Fibroblast of villous mesenchyme (primary cell): Measurements from ENCODE around the gene DACH1. TPM values are rescaled to one million over a fixed set of nuclear protein-coding genes. Genes with fewer than 3 reads are reported as not detected.

Source experiments
- DNase-seq: peaks from one replicate; pipeline ENCODE4 v3.0.0-alpha.2; 2010; ENCODE audit warnings: low read depth
- H3K4me3 ChIP-seq: 2 replicates; pipeline ENCODE4 v1.5.1; 2011; ENCODE audit warnings: low read depth, mild to moderate bottlenecking, low read length
- total RNA-seq: library from RNA; depleted of rRNA; stranded (reverse); fragments of >200 nt; gene quantifications from 2 replicates; pipeline ENCODE4 v1.2.3, GENCODE V29; 2012
- TF ChIP-seq, protein P1 (sequence below): IDR thresholded peaks from 2 replicates; pipeline ENCODE4 v1.5.1; 2012; ENCODE audit warnings: low read depth, mild to moderate bottlenecking, low read length; ENCODE audit not compliant: insufficient read depth

The DACH1 gene
- total RNA-seq, 1 donor = 0.43 TPM

DNA sequence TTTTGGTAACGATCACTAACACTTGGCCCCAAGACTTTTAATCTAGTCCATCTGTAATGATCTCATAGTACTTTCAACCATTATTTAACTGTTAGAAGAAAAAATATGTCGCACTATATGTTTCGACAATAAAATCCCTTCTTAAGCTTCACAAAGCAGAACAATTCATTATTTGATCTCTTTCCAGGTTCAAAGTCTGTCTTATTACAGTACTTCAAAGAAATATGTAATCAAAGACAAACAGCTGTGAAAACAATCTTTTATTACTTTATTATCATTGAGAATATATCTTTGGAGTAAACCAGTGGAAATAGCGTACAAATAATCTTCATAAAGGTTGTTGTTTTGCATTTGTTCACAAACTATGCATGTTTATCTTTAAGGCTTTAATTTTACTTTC, 93.5 kb downstream of the DACH1 start:
- no peak overlapping the region for H3K4me3 ChIP-seq
- no peak for DNase-seq
- TF ChIP-seq, protein P1, sequence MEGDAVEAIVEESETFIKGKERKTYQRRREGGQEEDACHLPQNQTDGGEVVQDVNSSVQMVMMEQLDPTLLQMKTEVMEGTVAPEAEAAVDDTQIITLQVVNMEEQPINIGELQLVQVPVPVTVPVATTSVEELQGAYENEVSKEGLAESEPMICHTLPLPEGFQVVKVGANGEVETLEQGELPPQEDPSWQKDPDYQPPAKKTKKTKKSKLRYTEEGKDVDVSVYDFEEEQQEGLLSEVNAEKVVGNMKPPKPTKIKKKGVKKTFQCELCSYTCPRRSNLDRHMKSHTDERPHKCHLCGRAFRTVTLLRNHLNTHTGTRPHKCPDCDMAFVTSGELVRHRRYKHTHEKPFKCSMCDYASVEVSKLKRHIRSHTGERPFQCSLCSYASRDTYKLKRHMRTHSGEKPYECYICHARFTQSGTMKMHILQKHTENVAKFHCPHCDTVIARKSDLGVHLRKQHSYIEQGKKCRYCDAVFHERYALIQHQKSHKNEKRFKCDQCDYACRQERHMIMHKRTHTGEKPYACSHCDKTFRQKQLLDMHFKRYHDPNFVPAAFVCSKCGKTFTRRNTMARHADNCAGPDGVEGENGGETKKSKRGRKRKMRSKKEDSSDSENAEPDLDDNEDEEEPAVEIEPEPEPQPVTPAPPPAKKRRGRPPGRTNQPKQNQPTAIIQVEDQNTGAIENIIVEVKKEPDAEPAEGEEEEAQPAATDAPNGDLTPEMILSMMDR = no peak

DNA sequence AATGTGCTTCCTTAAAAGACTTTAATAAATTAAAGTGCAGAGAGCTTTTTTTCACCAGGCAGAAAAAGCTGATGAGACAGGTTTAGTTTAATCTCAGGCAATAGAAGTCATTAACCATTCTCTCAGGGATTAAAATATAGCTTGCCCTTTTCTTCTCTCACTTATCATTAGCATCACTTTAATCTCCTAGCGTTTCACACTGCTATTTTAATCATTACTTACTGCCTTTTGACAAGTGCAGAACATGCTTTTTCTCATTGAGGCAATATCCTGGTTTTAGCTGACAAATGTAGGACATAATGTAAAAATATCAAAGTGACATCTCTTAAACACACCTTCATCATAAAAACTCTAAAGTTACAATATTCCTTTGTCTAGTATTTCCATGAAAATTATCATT, 94.6 kb downstream of the DACH1 start:
- no peak overlapping the region for H3K4me3 ChIP-seq
- TF ChIP-seq, protein P1 = no peak
- DNase-seq = no peak

DNA sequence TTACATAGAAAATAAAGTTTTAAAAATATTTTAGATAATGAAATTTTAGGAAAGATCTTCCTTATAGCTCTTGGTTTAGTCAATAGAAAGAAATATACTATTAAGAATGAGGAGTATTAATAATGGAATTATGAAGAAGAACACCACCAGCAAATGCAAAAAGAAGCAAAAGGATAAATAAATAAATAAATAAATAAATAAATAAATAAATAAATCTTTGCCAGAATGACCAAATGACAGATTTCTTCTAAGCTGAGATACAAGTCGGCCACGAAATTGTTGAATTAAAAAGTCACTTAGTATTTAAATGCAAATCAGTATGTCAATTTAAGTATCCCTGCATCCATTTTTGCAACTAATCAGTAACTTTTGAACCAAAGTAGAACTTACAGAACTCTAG, 95.9 kb downstream of the DACH1 start:
- no peak overlapping the region for H3K4me3 ChIP-seq
- no peak for DNase-seq
- TF ChIP-seq, protein P1 = no peak

DNA sequence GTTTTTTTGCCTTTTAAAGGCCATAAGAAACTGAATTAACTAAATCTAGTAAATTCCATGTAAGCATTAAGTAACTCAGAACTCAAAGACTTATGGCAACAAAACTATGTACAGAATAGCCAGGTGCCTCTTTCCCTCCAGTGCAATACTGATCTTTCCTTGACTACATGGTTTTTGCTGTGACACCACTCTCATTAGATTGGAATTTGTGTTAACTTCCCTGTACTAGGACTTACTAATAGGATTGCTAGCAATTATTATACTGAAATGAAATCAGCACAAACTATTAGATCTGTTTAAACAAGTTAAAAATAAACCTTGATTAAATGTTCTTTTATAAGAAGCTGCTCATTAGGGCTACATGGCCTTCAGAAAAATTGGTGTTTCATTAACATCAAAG, 96.3 kb downstream of the DACH1 start:
- TF ChIP-seq, protein P1 = no peak
- no peak overlapping the region for H3K4me3 ChIP-seq
- no peak for DNase-seq

DNA sequence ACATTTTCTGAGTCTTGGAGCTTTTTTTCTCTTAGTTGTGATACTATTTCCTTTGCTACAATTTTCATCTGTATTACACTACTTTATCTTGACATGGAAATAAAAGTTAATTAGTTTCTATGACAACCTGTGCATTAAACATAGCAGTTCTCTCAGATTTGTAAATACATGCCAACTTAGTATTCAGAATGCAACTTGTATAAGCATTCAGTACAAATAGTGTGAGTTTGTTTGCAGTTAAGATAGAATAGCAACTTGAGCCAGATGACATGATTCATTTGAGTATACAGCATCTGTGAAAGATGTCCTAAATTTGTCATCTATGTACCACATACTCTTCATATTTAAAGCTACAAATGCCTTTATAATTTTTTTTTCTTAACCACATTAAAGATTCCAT, 98.1 kb downstream of the DACH1 start:
- TF ChIP-seq, protein P1 = no peak
- DNase-seq = no peak
- no peak overlapping the region for H3K4me3 ChIP-seq

DNA sequence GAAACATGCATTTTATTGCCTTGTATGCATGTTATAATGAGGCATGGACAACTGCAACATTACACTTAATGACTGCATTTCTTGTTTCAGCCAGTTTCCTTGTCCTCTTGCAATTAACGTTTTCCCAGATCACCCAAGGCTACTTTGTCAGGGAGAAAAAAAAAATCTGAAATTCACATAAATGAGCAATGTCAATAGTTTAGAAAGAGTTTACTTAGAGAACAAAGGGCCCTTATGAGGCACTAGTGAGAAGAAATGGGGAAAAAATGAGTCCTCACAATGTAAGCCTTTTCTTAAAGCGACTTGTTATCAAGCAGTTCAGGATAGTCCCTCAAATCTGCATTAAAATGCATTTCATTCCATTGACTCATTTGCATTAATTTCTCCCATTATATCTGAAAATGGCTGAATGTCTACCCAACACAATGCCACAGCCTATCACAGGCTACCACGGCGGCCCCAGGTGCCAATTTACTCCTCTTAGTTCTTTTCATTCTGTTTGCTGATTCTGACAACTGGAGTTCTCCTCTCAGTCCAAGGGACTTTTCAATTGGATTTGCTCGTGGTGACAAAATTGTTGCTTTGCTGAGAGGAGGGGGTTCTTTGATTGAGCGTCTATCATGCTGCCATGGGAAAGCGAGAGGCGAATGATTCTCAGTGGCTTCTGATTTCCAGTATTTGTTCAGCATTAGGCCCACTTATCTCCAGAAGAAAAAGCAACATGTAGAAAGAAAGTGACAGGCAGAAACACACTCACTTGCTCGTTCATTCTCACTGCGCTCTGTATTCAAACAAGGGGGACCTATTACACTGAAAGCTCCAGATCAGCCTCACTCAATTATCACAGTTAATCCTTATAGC, 107.1 kb downstream of the DACH1 start:
- H3K4me3 ChIP-seq = no peak overlapping the region
- peak; percentile 21 for DNase-seq
- TF ChIP-seq, protein P1 = no peak

DNA sequence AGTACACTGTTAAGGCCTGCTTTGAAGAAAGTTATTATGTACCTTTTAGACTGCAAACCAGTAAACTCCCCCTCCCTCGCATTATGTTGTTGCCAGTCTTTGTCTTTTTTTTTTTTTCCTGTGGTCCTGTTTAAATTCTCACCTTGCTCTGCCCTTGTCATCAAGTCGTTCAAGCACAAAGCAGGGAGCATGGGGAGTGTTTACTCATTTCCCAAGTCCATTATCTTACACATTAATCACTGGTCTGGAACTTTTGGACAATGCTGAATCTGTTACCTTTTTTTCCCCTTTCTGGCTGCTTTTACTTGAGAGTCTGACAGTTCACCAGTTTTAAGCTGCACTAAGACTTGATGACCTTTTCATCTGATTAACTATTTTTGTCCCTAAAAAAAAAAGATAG, 108.2 kb downstream of the DACH1 start:
- H3K4me3 ChIP-seq = no peak overlapping the region
- no peak for DNase-seq
- TF ChIP-seq, protein P1 = no peak
